Calu3 (cell line): ENCODE data around the gene METTL1. TPM values are rescaled to one million over a fixed set of nuclear protein-coding genes. Genes with fewer than 3 reads are reported as not detected.

Experiments
- BruUV-seq: library from RNA; stranded (reverse); fragments of 400-500 nt; replicated peaks from 2 replicates; lab custom pipeline; 2021; lab: Mats Ljungman, UMichigan
- CTCF ChIA-PET: fragments of 300-600 bp; sonication (Branson Sonifier 250); formaldehyde crosslinking; loops from one replicate; lab custom pipeline; 2022; ENCODE audit warnings: antibody characterized with exemption; lab: Charles Lee
- DNase-seq: peaks from one replicate; pipeline ENCODE4 v3.0.0; 2022
- H3K27ac Mint-ChIP-seq: one replicate; pipeline ENCODE4 v1.8.0; 2022; ENCODE audit warnings: mixed read lengths; ENCODE audit not compliant: unreplicated experiment
- H3K27me3 Mint-ChIP-seq: one replicate; pipeline ENCODE4 v1.8.0; 2022; ENCODE audit warnings: mixed read lengths; ENCODE audit not compliant: unreplicated experiment
- H3K36me3 Mint-ChIP-seq: one replicate; pipeline ENCODE4 v1.8.0; 2022; ENCODE audit warnings: mild to moderate bottlenecking, moderate library complexity, mixed read lengths; ENCODE audit not compliant: insufficient read depth, unreplicated experiment
- H3K4me1 Mint-ChIP-seq: one replicate; pipeline ENCODE4 v1.8.0; 2022; ENCODE audit warnings: mild to moderate bottlenecking, low read depth, mixed read lengths; ENCODE audit not compliant: unreplicated experiment
- H3K4me3 Mint-ChIP-seq: one replicate; pipeline ENCODE4 v1.8.0; 2022; ENCODE audit warnings: mild to moderate bottlenecking, low read depth, moderate library complexity, mixed read lengths; ENCODE audit not compliant: unreplicated experiment
- H3K9me3 Mint-ChIP-seq: one replicate; pipeline ENCODE4 v1.8.0; 2022; ENCODE audit warnings: low read depth, mixed read lengths; ENCODE audit not compliant: unreplicated experiment
- intact Hi-C: fragments of 100-400 bp; cut with micrococcal nuclease; formaldehyde crosslinking; loops from one replicate; pipeline ENCODE4 v1.10.0; 2022; ENCODE audit not compliant: unreplicated experiment
- total RNA-seq: library from RNA; stranded (reverse); gene quantifications from 2 replicates; pipeline ENCODE4 v1.2.3, GENCODE V29; 2022
- TF ChIP-seq, protein P1 (sequence below): fragments of 200-600 bp; IDR thresholded peaks from one replicate; pipeline ENCODE4 v1.8.0; 2022; ENCODE audit warnings: antibody characterized with exemption; ENCODE audit not compliant: unreplicated experiment

The METTL1 gene
- total RNA-seq, 1 experiment from 2014 or later = 50.5 TPM

- Mint-ChIP-seq H3K27me3 (no peaks in the 10 kb centered on the region), H3K9me3 (no peaks in the 10 kb centered on the region), H3K4me3 (no peak overlapping the region), H3K4me1 (no peaks in the 10 kb centered on the region), H3K36me3 (peaks cover 21% of the 10 kb centered on the region), H3K27ac (no peak overlapping the region)
- BruUV-seq = no TSS peak
- CTCF ChIA-PET = no interaction called here
- intact Hi-C loops = no loop called here
- TF ChIP-seq, protein P1, sequence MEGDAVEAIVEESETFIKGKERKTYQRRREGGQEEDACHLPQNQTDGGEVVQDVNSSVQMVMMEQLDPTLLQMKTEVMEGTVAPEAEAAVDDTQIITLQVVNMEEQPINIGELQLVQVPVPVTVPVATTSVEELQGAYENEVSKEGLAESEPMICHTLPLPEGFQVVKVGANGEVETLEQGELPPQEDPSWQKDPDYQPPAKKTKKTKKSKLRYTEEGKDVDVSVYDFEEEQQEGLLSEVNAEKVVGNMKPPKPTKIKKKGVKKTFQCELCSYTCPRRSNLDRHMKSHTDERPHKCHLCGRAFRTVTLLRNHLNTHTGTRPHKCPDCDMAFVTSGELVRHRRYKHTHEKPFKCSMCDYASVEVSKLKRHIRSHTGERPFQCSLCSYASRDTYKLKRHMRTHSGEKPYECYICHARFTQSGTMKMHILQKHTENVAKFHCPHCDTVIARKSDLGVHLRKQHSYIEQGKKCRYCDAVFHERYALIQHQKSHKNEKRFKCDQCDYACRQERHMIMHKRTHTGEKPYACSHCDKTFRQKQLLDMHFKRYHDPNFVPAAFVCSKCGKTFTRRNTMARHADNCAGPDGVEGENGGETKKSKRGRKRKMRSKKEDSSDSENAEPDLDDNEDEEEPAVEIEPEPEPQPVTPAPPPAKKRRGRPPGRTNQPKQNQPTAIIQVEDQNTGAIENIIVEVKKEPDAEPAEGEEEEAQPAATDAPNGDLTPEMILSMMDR = no peak
- no peak for DNase-seq
Observed at GRCh38 chr12:57780284-57780897, 8.5 kb upstream of the METTL1 start.

DNA sequence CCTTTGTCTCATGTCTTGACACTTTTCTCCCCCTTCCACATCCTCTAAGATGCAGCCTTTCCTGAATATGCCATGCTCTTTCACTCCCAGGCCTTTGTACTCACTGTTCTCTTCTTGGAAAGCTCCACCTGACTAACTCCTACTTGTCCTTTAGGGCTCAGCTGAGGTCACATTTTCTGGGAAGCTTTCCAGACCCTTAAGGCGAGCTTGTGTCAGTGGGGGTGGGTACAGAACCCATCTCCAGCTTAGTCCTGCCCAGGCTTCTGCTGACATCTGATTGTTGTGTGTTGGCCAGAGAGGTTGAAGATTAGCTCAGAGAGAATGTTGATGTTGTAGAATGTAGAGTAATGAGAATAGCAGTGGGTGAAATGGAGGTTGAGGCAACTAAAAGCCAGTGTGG, 7.8 kb upstream of the METTL1 start:
- intact Hi-C loops = no loop called here
- Mint-ChIP-seq H3K36me3 (peaks cover 24% of the 10 kb centered on the region), H3K4me1 (no peaks in the 10 kb centered on the region), H3K4me3 (no peak overlapping the region), H3K27me3 (no peaks in the 10 kb centered on the region), H3K27ac (no peak overlapping the region), H3K9me3 (no peaks in the 10 kb centered on the region)
- TF ChIP-seq, protein P1 = no peak
- CTCF ChIA-PET = no interaction called here
- no peak for DNase-seq
- BruUV-seq = no TSS peak

DNA sequence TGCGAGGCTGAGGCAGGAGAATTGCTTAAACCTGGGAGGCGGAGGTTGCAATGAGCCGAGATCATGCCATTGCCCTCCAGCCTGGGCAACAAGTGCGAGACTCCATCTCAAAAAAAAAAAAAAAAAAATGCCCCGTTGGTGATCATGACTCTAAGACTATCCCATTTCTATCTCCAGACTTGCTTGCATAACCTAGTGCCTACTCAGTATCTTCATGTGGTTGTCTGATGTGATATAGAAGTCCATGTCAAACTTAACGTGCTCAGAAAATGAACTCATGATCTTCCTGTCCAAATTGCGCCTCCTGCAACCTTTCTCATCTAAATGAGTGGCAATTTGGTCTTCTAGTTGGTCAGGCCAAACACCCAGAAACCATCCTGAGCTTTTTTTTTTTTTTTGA, 6.0 kb upstream of the METTL1 start:
- TF ChIP-seq, protein P1 = no peak
- Mint-ChIP-seq H3K27me3 (no peaks in the 10 kb centered on the region), H3K4me3 (no peak overlapping the region), H3K36me3 (peaks cover 28% of the 10 kb centered on the region), H3K4me1 (no peaks in the 10 kb centered on the region), H3K27ac (no peak overlapping the region), H3K9me3 (no peaks in the 10 kb centered on the region)
- no peak for DNase-seq
- no TSS peak for BruUV-seq
- CTCF ChIA-PET = no interaction called here
- intact Hi-C loops = no loop called here

GRCh38 chr12:57777367-57777766, 5.5 kb upstream of the METTL1 start:
- TF ChIP-seq, protein P1 = no peak
- H3K36me3 Mint-ChIP-seq = peaks cover 28% of the 10 kb centered on the region
- intact Hi-C loops = no loop called here
- no peaks in the 10 kb centered on the region for H3K27me3 Mint-ChIP-seq
- H3K4me3 Mint-ChIP-seq = no peak overlapping the region
- no TSS peak for BruUV-seq
- CTCF ChIA-PET = no interaction called here
- no peak overlapping the region for H3K27ac Mint-ChIP-seq
- no peaks in the 10 kb centered on the region for H3K4me1 Mint-ChIP-seq
- no peaks in the 10 kb centered on the region for H3K9me3 Mint-ChIP-seq
- DNase-seq = no peak
